ENCODE data around the gene BCAP29. TPM values are rescaled to one million over a fixed set of nuclear protein-coding genes. Genes with fewer than 3 reads are reported as not detected.
A peak's percentile ranks its signal among the peaks of the same experiment; 100 is the strongest.

The BCAP29 gene
- total and polyA plus RNA-seq, 5 donors, result 53.8 to 107 (median 99.8) TPM

- intact Hi-C loops (cut with DNase I), result no loop called here
Measured at GRCh38 chr7:107605218-107605815, 25.3 kb downstream of the BCAP29 start.

DNA sequence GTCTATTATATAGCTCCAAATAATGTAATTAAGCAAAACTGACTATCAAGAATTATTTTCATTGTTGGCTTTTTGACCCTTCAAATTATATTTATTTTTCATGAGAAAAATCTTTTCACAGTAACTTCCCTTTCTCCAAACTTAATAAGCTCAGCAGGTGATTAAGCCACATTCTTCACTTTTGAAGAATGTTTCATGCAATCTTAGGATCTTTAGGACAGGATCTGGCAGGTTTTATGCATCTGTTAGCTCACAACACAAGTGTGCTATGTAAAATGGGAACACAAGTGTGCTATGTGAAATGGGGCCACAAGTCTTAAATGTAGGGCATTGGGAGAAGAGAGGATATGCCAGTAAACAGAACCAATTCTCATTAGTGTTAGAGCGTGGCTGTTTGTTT is 26.3 kb downstream of the BCAP29 start:
- ATAC-seq, result no peak
- intact Hi-C loops (cut with DNase I), result no loop called here
- Histone ChIP-seq H3K9me3 (ENCODE audit: control insufficient read depth, low read length) (no peaks in the 10 kb centered on the region), H3K27ac (ENCODE audit: low read length) (no peak overlapping the region), H3K27me3 (ENCODE audit: control insufficient read depth, insufficient read depth) (no peaks in the 10 kb centered on the region), H3K4me1 (ENCODE audit: control insufficient read depth, insufficient read depth, low read length) (no peaks in the 10 kb centered on the region), H3K4me3 (ENCODE audit: low read length) (no peak overlapping the region)
- DNase-seq, result no peak
- WGBS, result 97% methylated on average over 1 of the region's 1 CpG

More at GRCh38 chr7:107605218-107605815, 25.3 kb downstream of the BCAP29 start:
- Histone ChIP-seq H3K9me3 (ENCODE audit: control insufficient read depth, low read length) (no peaks in the 10 kb centered on the region), H3K4me3 (ENCODE audit: low read length) (no peak overlapping the region), H3K27me3 (ENCODE audit: control insufficient read depth, insufficient read depth) (no peaks in the 10 kb centered on the region), H3K27ac (ENCODE audit: low read length) (no peak overlapping the region), H3K4me1 (ENCODE audit: control insufficient read depth, insufficient read depth, low read length) (no peaks in the 10 kb centered on the region)
- WGBS, result 97% methylated on average over 3 of the region's 3 CpGs
- DNase-seq, result no peak
- no peak for ATAC-seq

DNA sequence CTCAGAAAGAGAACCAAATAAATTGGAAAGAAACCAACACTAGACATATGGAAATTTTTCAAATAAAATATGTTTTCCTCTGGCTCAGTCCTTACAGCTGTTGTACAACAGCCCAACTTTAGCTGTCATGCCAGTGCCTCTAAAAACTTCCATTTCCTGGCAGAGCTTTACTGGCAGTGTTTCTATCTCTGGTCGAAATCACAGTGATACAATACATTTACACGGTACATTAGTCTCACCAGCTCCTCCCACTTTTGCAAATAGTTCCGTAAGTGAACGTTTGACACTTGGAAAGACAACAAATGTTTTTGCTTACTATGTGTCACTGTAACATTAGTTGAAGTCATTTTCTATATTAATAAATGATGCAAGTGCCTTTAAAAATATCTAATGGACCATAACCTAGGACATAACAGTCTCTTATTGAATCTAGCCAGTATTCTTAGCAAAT is 29.8 kb downstream of the BCAP29 start:
- Histone ChIP-seq H3K27ac (ENCODE audit: low read length) (no peak overlapping the region), H3K4me3 (ENCODE audit: low read length) (no peak overlapping the region), H3K4me1 (ENCODE audit: control insufficient read depth, insufficient read depth, low read length) (peaks cover 2% of the 10 kb centered on the region), H3K27me3 (ENCODE audit: control insufficient read depth, insufficient read depth) (no peaks in the 10 kb centered on the region), H3K9me3 (ENCODE audit: control insufficient read depth, low read length) (no peaks in the 10 kb centered on the region)
- no peak for DNase-seq
- intact Hi-C loops (cut with DNase I), result no loop called here
- 11% methylated on average over 4 of the region's 4 CpGs for WGBS
- ATAC-seq, result peak; percentile 55 to 67

- intact Hi-C loops (cut with DNase I), result no loop called here
- Histone ChIP-seq H3K27me3 (ENCODE audit: control insufficient read depth, insufficient read depth) (no peaks in the 10 kb centered on the region), H3K4me1 (ENCODE audit: control insufficient read depth, insufficient read depth, low read length) (peaks cover 2% of the 10 kb centered on the region), H3K9me3 (ENCODE audit: control insufficient read depth, low read length) (no peaks in the 10 kb centered on the region), H3K27ac (ENCODE audit: low read length) (no peak overlapping the region), H3K4me3 (ENCODE audit: low read length) (no peak overlapping the region)
- ATAC-seq, result peak; percentile 34 to 53
- WGBS, result 32% methylated on average over 1 of the region's 1 CpG
- no peak for DNase-seq
Measured at GRCh38 chr7:107610323-107610722, 30.3 kb downstream of the BCAP29 start.

DNA sequence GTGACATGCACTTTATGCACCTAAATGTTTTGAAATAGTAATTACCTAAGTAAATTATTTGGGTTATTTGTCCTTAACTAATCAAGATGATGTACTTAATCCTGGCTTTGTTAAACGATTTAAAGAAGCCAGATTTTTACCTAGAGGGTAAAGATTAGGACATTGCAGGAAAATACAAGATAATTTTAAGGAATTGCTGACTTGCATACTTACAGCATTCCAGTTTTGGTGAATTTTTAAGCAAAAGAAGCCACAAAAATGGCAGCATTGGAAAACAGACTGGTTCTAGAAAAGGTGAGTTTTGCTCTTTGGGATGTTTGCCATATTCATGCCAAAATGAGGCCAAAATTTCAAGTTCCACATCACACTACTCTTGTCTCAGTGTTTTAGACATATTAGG is 33.4 kb downstream of the BCAP29 start:
- DNase-seq, result no peak
- Histone ChIP-seq H3K4me1 (ENCODE audit: control insufficient read depth, insufficient read depth, low read length) (peaks cover 2% of the 10 kb centered on the region), H3K27ac (ENCODE audit: low read length) (no peak overlapping the region), H3K27me3 (ENCODE audit: control insufficient read depth, insufficient read depth) (no peaks in the 10 kb centered on the region), H3K4me3 (ENCODE audit: low read length) (no peak overlapping the region), H3K9me3 (ENCODE audit: control insufficient read depth, low read length) (no peaks in the 10 kb centered on the region)
- intact Hi-C loops (cut with DNase I), result no loop called here
- no peak for ATAC-seq
- WGBS, result 90% methylated on average over 1 of the region's 1 CpG

DNA sequence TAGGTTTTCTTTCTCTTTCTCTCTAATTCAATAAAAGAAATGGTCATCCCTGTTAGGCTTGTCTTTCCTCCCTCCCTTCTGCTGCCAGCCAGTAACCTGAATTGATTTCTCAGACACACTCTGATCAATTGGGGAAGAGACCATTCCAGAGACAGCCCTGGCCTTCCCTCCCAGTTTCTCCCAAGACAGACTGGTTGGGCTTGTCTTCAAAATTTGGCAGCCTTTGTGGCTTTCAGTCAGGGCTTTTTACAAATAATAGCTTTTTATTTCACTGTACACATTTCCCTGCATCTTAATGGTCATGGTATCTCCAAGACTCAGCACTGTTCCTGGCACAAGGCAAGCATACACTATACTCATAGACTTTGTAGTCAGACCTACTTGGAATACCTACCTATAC is 33.9 kb downstream of the BCAP29 start:
- H3K27me3 ChIP-seq (ENCODE audit: control insufficient read depth, insufficient read depth), result no peaks in the 10 kb centered on the region
- ATAC-seq (peak in 1 of 2 donors; percentile 29), DNase-seq (no peak)
- H3K4me3 ChIP-seq (ENCODE audit: low read length), result no peak overlapping the region
- H3K9me3 ChIP-seq (ENCODE audit: control insufficient read depth, low read length), result no peaks in the 10 kb centered on the region
- intact Hi-C loops (cut with DNase I), result no loop called here
- H3K4me1 ChIP-seq (ENCODE audit: control insufficient read depth, insufficient read depth, low read length), result peaks cover 2% of the 10 kb centered on the region
- H3K27ac ChIP-seq (ENCODE audit: low read length), result no peak overlapping the region

DNA sequence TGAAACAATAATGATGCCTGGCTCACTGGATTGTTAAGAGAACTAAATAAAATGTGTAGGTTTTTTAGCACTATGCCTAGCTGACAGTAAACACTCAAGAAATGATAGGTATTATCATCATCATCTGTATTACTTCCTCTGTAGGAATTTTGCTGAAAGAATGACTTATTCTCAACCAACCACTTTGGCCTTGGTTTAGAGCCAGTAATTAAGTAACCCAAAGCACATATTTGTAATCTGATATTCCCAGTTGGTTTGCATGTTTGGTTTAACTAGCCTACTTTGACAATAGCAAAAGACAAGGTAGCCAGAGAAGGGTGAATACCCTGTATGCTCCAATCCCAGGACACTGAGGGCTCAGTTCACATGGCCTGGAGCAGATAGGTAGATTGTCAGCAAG is 34.4 kb downstream of the BCAP29 start:
- Histone ChIP-seq H3K27ac (ENCODE audit: low read length) (no peak overlapping the region), H3K27me3 (ENCODE audit: control insufficient read depth, insufficient read depth) (no peaks in the 10 kb centered on the region), H3K4me1 (ENCODE audit: control insufficient read depth, insufficient read depth, low read length) (peaks cover 2% of the 10 kb centered on the region), H3K4me3 (ENCODE audit: low read length) (no peak overlapping the region), H3K9me3 (ENCODE audit: control insufficient read depth, low read length) (no peaks in the 10 kb centered on the region)
- ATAC-seq, result no peak
- DNase-seq, result no peak
- intact Hi-C loops (cut with DNase I), result no loop called here

DNA sequence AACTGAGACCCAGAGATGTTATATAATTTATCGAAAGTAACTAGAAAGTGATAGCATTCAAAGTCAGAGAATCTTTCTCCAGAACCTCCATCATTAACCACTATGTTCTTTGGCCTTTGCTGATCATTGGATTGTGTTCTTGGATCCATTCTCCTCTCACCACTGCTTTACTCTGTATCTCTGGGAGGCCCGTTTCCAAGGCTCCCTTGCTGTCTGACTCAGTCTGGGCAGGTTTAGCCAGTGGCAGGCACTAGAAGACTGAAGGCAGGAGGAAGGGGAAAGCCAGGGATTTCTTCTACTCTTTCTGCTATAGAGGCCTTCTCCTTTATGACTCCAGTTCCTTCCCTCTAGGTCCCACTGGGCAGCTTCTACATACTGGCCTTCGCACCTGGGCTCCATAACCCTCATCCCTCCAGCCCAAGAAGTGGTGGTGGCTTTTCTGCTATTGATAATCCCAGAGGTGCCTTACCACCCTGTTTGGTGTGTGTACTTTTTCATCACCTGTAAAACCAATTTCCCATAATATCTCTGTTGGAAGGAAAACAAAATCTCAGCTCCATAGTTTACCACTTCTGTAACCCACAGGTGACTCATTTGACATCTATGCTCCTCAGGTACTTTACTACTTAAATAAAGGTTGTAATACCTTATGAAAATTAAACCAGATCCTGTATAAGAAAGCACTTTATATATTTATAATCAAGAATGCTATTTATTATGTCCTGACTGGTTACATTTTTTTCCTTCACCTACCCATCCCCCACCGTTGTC is 36.0 kb downstream of the BCAP29 start:
- WGBS, result 88% methylated on average over 4 of the region's 4 CpGs
- H3K27me3 ChIP-seq (ENCODE audit: control insufficient read depth, insufficient read depth), result no peaks in the 10 kb centered on the region
- no peak overlapping the region for H3K27ac ChIP-seq (ENCODE audit: low read length)
- ATAC-seq, result no peak
- DNase-seq, result peak in 1 of 3 donors; percentile 66
- H3K4me3 ChIP-seq (ENCODE audit: low read length), result no peak overlapping the region
- intact Hi-C loops (cut with DNase I), result no loop called here
- no peaks in the 10 kb centered on the region for H3K9me3 ChIP-seq (ENCODE audit: control insufficient read depth, low read length)
- peaks cover 2% of the 10 kb centered on the region for H3K4me1 ChIP-seq (ENCODE audit: control insufficient read depth, insufficient read depth, low read length)

DNA sequence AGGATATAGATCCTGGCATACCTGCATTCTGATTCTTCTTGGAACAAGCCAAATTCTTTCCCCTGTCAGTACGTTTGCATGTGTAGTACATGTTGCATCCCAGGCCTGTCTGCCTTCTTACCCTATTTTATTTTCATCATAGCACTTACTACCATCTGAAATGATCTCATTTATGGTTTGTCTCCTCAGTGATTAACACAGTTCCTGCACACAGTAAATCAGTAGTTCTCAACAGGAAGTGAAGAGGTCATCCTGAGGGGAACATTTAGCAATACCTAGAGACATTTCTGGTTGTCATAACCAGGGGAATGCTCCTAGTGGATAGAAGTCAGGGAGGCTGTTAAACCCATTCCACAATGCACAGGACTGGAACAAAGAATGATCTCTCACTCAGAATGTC is 42.4 kb downstream of the BCAP29 start:
- H3K4me3 ChIP-seq (ENCODE audit: low read length), result no peak overlapping the region
- ATAC-seq (peak; percentile 55 to 60), DNase-seq (no peak)
- intact Hi-C loops (cut with DNase I), result no loop called here
- H3K9me3 ChIP-seq (ENCODE audit: control insufficient read depth, low read length), result no peaks in the 10 kb centered on the region
- no peak overlapping the region for H3K27ac ChIP-seq (ENCODE audit: low read length)
- H3K27me3 ChIP-seq (ENCODE audit: control insufficient read depth, insufficient read depth), result no peaks in the 10 kb centered on the region
- 64% methylated on average over 1 of the region's 1 CpG for WGBS
- no peaks in the 10 kb centered on the region for H3K4me1 ChIP-seq (ENCODE audit: control insufficient read depth, insufficient read depth, low read length)

DNA sequence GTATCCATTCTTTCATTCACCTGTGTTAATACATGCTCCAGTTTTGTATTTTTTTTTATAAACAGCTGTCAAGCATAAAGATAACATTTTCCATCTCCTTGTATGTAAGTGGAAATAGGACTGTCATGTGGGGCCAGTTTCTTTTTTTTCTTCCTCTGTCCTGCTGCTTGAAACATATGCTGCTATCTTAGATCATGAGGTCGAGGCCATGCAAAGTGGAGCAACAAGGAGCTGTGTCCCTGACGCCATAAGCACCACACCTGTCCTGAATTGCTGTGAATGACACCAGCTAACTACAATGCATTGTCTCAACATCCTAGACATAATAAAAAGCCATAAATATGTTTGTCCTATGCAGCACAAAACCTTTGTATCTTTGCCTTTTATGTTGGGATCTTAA is 42.8 kb downstream of the BCAP29 start:
- DNase-seq (no peak), ATAC-seq (no peak)
- Histone ChIP-seq H3K27ac (ENCODE audit: low read length) (no peak overlapping the region), H3K4me1 (ENCODE audit: control insufficient read depth, insufficient read depth, low read length) (no peaks in the 10 kb centered on the region), H3K27me3 (ENCODE audit: control insufficient read depth, insufficient read depth) (no peaks in the 10 kb centered on the region), H3K4me3 (ENCODE audit: low read length) (no peak overlapping the region), H3K9me3 (ENCODE audit: control insufficient read depth, low read length) (no peaks in the 10 kb centered on the region)
- WGBS, result 76% methylated on average over 2 of the region's 2 CpGs
- intact Hi-C loops (cut with DNase I), result no loop called here

DNA sequence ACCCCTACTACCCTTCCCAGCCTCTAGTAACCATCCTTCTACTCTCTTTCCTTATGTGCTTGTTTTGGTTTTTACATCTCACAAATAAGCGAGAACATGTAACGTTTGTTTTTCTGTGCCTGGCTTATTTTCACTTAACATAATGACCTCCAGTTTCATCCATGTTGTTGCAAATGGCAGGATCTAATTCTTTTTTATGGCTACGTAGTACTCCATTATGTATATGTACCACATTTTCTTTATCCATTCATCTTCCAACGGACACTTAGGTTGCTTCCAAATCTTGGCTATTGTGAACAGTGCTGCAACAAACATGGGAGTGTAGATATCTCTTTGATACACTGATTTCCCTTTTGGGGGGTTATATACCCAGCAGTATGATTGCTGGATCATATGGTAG is 47.0 kb downstream of the BCAP29 start:
- no peaks in the 10 kb centered on the region for H3K4me1 ChIP-seq (ENCODE audit: control insufficient read depth, insufficient read depth, low read length)
- no peak overlapping the region for H3K27ac ChIP-seq (ENCODE audit: low read length)
- H3K9me3 ChIP-seq (ENCODE audit: control insufficient read depth, low read length), result no peaks in the 10 kb centered on the region
- H3K4me3 ChIP-seq (ENCODE audit: low read length), result no peak overlapping the region
- WGBS, result 97% methylated on average over 4 of the region's 4 CpGs
- intact Hi-C loops (cut with DNase I), result no loop called here
- no peaks in the 10 kb centered on the region for H3K27me3 ChIP-seq (ENCODE audit: control insufficient read depth, insufficient read depth)
- no peak for ATAC-seq
- no peak for DNase-seq
